Lower lobe of right lung (tissue), 2 donors: ENCODE measurements around the gene OR2V1. TPM values are rescaled to one million over a fixed set of nuclear protein-coding genes. Genes with fewer than 3 reads are reported as not detected.
A peak's percentile ranks its signal among the peaks of the same experiment; 100 is the strongest.

ENCODE experiments used
- ATAC-seq, 2 donors: fragments of 200-7000 bp; cut with Tn5 transposase; one replicate each; pipeline ENCODE4 v1.9.1; 2020 to 2022; ENCODE audit warnings: mild to moderate bottlenecking in 2 of 2, moderate library complexity in 2 of 2
- DNase-seq: peaks from one replicate; pipeline ENCODE4 v3.0.0-alpha.2; 2020
- H3K27ac ChIP-seq: fragments of 200-600 bp; one replicate; pipeline ENCODE4 v1.8.0; 2022
- H3K27me3 ChIP-seq: fragments of 200-600 bp; one replicate; pipeline ENCODE4 v1.8.0; 2022; ENCODE audit warnings: low read depth
- H3K36me3 ChIP-seq: fragments of 200-600 bp; one replicate; pipeline ENCODE4 v1.8.0; 2022; ENCODE audit warnings: mild to moderate bottlenecking
- H3K4me1 ChIP-seq: fragments of 200-600 bp; one replicate; pipeline ENCODE4 v1.8.0; 2022
- H3K4me3 ChIP-seq: fragments of 200-600 bp; one replicate; pipeline ENCODE4 v1.8.0; 2022; ENCODE audit warnings: mild to moderate bottlenecking
- H3K9me3 ChIP-seq: fragments of 200-600 bp; one replicate; pipeline ENCODE4 v1.8.0; 2022
- CTCF ChIP-seq: fragments of 200-600 bp; IDR thresholded peaks from one replicate; pipeline ENCODE4 v1.8.0; 2022; ENCODE audit warnings: antibody characterized with exemption, mild to moderate bottlenecking
- intact Hi-C: fragments of 100-400 bp; cut with DNase I; formaldehyde crosslinking; loops from one replicate; pipeline ENCODE4 v1.11.0; 2022
- total RNA-seq: library from RNA; stranded (reverse); fragmentation: NEBNext Ultra II Directional; extraction: Animal tissue kit (Norgen Biotek cat#: 25700); gene quantifications from one replicate; pipeline ENCODE4 v1.2.1, GENCODE V29; 2021
- donor health status: DM: no; HTN: yes; CAD: no; lungs with severe emphysema.

OR2V1 gene
- total RNA-seq, 1 donor from 2014 or later = not detected

DNA sequence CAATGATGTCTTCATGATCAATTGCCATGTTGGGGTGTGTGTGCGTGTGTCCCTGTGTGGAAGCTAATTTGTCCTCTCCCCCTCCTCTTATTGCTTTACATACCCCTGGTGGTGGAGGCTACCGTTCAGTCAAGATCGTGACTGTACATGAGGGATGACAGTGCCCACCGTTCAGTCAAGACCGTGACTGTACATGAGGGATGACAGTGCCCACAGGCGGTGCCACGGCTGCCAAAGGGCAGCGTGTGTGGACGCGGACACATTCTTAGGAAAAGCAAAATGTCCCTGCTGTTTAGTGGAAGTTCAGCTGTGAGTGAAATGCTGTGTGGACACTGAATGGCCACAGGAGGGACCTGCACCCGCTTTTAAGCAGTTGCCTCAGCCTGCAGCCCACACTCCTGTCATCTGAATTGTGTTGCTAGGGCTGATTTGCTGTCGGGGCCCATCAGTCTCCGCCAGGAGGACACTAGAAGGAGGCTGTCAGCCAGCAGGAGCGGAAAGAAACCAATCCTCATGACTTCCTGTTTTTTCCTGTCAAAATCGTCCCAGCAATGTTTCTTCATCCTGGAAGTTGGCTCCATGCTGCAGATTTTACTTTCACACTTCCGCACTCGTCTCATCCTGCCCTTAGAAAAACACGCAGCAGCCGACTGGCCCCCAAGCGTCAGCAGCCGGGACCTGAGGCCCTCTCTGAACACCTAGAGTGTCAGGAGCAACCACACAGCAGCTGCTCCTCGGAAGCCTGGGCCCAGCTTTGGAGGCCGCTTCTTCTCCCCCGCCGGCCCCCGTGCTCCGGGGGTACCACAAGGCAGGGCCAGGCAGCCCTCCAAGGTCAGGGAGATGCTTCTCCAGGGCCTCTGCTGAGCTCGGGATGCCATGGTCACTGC, 9.1 kb downstream of the OR2V1 start:
- ATAC-seq = peak; percentile 29 to 53
- no peak for DNase-seq
- TF ChIP-seq CTCF = peak; percentile 30
- no peak overlapping the region for H3K4me3 ChIP-seq
- peaks cover 18% of the 10 kb centered on the region for H3K27me3 ChIP-seq
- no peaks in the 10 kb centered on the region for H3K4me1 ChIP-seq
- no peak overlapping the region for H3K27ac ChIP-seq
- no peaks in the 10 kb centered on the region for H3K36me3 ChIP-seq
- H3K9me3 ChIP-seq = no peaks in the 10 kb centered on the region
- intact Hi-C loops = no loop called here

DNA sequence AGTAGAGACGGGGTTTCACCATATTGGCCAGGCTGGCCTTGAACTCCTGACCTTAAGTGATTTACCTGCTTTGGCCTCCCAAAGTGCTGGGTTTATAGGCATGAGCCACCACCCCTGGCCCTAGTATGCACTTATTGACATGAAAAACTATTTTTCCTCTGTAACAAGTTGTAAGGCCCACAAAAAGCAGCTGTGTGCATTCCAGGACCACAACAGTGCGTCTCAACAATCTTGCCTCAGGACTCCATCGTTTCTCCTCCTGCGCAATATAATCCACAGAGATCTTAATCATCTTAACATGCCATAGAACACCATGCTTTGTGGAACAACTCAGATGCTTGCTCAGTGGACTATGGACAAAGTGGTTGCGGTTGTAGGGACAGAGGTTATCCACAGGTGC, 10.2 kb downstream of the OR2V1 start:
- no peak overlapping the region for H3K4me3 ChIP-seq
- no peaks in the 10 kb centered on the region for H3K4me1 ChIP-seq
- no peak for DNase-seq
- TF ChIP-seq CTCF = no peak
- ATAC-seq = no peak
- peaks cover 29% of the 10 kb centered on the region for H3K27me3 ChIP-seq
- intact Hi-C loops = no loop called here
- H3K9me3 ChIP-seq = no peaks in the 10 kb centered on the region
- no peaks in the 10 kb centered on the region for H3K36me3 ChIP-seq
- H3K27ac ChIP-seq = no peak overlapping the region

DNA sequence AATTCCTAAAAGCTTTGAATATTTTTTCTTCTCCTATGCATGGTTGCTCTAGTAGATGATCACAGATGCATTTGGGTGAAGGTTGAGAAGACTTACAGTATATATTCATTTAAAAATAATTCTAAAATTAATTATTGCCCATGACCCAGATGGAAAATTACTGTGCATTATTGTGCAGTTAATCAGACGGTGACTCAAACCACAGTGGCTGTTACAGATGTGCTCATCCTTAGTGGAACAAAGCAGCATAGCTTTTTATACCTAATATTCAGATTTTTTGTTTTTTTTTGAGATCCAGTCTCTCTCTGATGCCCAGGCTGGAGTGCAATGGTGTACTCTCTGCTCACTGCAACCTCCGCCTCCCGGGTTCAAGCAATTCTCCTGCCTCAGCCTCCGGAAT, 10.7 kb downstream of the OR2V1 start:
- Histone ChIP-seq H3K27me3 (peaks cover 34% of the 10 kb centered on the region), H3K36me3 (no peaks in the 10 kb centered on the region), H3K4me3 (no peak overlapping the region), H3K27ac (no peak overlapping the region), H3K4me1 (no peaks in the 10 kb centered on the region), H3K9me3 (no peaks in the 10 kb centered on the region)
- DNase-seq (no peak), ATAC-seq (no peak)
- intact Hi-C loops = no loop called here
- no peak for TF ChIP-seq CTCF

DNA sequence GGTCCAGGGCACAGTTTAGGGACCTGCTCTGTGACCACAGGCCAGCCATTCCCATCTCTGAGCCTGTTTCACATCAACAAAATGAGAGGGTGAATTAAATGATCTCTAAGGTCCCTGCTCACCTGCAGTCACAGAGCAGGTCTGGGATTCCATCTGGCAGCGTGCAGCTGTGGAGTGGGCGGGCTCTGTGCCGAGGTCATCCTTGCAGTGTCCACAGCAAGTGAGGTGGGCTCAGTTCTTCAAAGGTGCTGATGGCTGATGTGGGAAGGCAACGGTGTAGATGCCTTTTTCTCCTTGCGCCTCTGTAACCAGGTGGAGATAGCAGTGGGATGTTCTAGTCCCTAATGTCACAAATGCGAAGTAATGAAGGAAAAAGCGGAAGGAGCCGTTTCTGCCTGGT, 11.9 kb downstream of the OR2V1 start:
- Histone ChIP-seq H3K27ac (no peak overlapping the region), H3K4me1 (no peaks in the 10 kb centered on the region), H3K27me3 (peaks cover 46% of the 10 kb centered on the region), H3K4me3 (no peak overlapping the region), H3K36me3 (no peaks in the 10 kb centered on the region), H3K9me3 (no peaks in the 10 kb centered on the region)
- TF ChIP-seq CTCF = no peak
- DNase-seq (no peak), ATAC-seq (no peak)
- intact Hi-C loops = no loop called here

DNA sequence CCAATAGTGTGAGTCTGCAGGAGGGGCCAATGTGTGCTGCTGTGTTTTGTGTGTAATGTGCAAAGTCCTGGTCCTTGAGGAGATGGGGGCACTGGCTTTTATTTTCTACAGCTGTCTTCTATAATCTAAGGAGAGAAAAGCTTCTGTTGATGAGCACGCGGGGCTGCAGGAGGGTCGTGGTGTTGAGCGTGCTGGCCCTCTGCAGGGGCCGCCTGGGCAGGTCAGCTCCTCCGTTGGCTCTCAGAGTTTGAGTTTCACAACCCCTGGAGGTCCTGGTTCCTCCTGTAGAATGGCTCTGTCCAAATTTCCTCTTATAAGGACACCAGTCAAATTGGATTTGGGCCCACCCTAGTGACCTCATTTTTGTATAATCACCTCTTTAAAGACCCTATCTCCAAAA, 12.6 kb downstream of the OR2V1 start:
- H3K27me3 ChIP-seq = peaks cover 46% of the 10 kb centered on the region
- H3K27ac ChIP-seq = no peak overlapping the region
- H3K9me3 ChIP-seq = no peaks in the 10 kb centered on the region
- H3K4me3 ChIP-seq = no peak overlapping the region
- no peak for DNase-seq
- H3K36me3 ChIP-seq = no peaks in the 10 kb centered on the region
- intact Hi-C loops = no loop called here
- H3K4me1 ChIP-seq = no peaks in the 10 kb centered on the region
- no peak for ATAC-seq
- no peak for TF ChIP-seq CTCF
